OCI-LY7 (cell line): ENCODE data around the gene VCP. TPM values are rescaled to one million over a fixed set of nuclear protein-coding genes. Genes with fewer than 3 reads are reported as not detected.

Experiments
- BruUV-seq: library from RNA; stranded (reverse); fragments of 400-500 nt; replicated peaks from 2 replicates; lab custom pipeline; 2021; lab: Mats Ljungman, UMichigan
- CTCF ChIA-PET: fragments of 300-600 bp; sonication (Branson Sonifier 250); formaldehyde crosslinking; loops from one replicate; lab custom pipeline; 2022; ENCODE audit warnings: antibody characterized with exemption; ENCODE audit not compliant: unreplicated experiment; lab: Charles Lee
- POLR2A ChIA-PET: fragments of 300-600 bp; sonication (Branson Sonifier 250); formaldehyde crosslinking; loops from one replicate; lab custom pipeline; 2022; ENCODE audit warnings: antibody characterized with exemption; lab: Charles Lee
- DNase-seq: peaks from one replicate; pipeline ENCODE4 v3.0.0-alpha.2; 2015; ENCODE audit warnings: low spot score
- H2AFZ ChIP-seq: fragments of 200-600 bp; sonication (generic), shearing (Covaris generic); 2 replicates; pipeline ENCODE4 v1.6.1; 2014; ENCODE audit warnings: mild to moderate bottlenecking, antibody characterized with exemption, low read length, moderate library complexity
- H3K27ac ChIP-seq: fragments of 200-600 bp; sonication (generic); 2 replicates; pipeline ENCODE4 v1.5.1; 2014; ENCODE audit warnings: mixed run types, low read depth, mild to moderate bottlenecking, moderate library complexity, low read length, inconsistent platforms; ENCODE audit not compliant: poor library complexity, severe bottlenecking
- H3K36me3 ChIP-seq: fragments of 200-600 bp; sonication (generic); 2 replicates; pipeline ENCODE4 v1.6.1; 2014; ENCODE audit warnings: mild to moderate bottlenecking, antibody characterized with exemption, low read length, moderate library complexity, mixed read lengths; ENCODE audit not compliant: insufficient read depth
- H3K4me1 ChIP-seq: fragments of 200-600 bp; sonication (generic); 2 replicates; pipeline ENCODE4 v1.5.1; 2014; ENCODE audit warnings: mild to moderate bottlenecking, low read length; ENCODE audit not compliant: insufficient read depth, poor library complexity, severe bottlenecking
- H3K4me2 ChIP-seq: fragments of 200-600 bp; sonication (generic); 2 replicates; pipeline ENCODE4 v1.6.1; 2014; ENCODE audit warnings: mild to moderate bottlenecking, low read length
- H3K4me3 ChIP-seq: fragments of 200-600 bp; sonication (generic); 2 replicates; pipeline ENCODE4 v1.5.1; 2014; ENCODE audit warnings: mild to moderate bottlenecking, low read depth, low read length; ENCODE audit not compliant: poor library complexity, severe bottlenecking
- H3K79me2 ChIP-seq: fragments of 200-600 bp; sonication (generic); 2 replicates; pipeline ENCODE4 v1.6.1; 2016; ENCODE audit warnings: low read depth, mild to moderate bottlenecking, low read length, moderate library complexity, mixed read lengths; ENCODE audit not compliant: insufficient read depth
- H3K9me2 ChIP-seq: fragments of 200-600 bp; sonication (generic); 2 replicates; pipeline ENCODE4 v1.6.1; 2016; ENCODE audit warnings: mild to moderate bottlenecking, low read length, mixed read lengths; ENCODE audit not compliant: insufficient read depth
- H3K9me3 ChIP-seq: fragments of 200-600 bp; sonication (generic); 2 replicates; pipeline ENCODE4 v1.6.1; 2014; ENCODE audit warnings: mild to moderate bottlenecking, mixed run types, low read length, mixed read lengths
- H4K20me1 ChIP-seq: fragments of 200-600 bp; sonication (generic); 2 replicates; pipeline ENCODE4 v1.6.1; 2014; ENCODE audit warnings: mild to moderate bottlenecking, antibody characterized with exemption, low read length, moderate library complexity, mixed read lengths; ENCODE audit not compliant: insufficient read depth
- CTCF ChIP-seq: fragments of 200-600 bp; sonication (generic); conservative IDR thresholded peaks from 2 replicates; pipeline ENCODE4 v1.5.1; 2014; ENCODE audit warnings: mild to moderate bottlenecking, antibody characterized with exemption, low read length, moderate library complexity, mixed read lengths
- EZH2phosphoT487 ChIP-seq: fragments of 200-600 bp; sonication (generic); IDR thresholded peaks from 2 replicates; pipeline ENCODE4 v1.6.1; 2018; ENCODE audit warnings: low read depth, borderline replicate concordance, mild to moderate bottlenecking, mixed run types, antibody characterized with exemption, low read length, moderate library complexity, mixed read lengths
- intact Hi-C: fragments of 100-400 bp; cut with micrococcal nuclease; formaldehyde crosslinking; loops from one replicate; pipeline ENCODE4 v1.10.0; 2022; ENCODE audit not compliant: unreplicated experiment
- total RNA-seq, 2 experiments: library from RNA; depleted of rRNA in 1 of 2; stranded (reverse); fragments of >200 nt in 1 of 2; shearing (Covaris generic) in 1 of 2; gene quantifications; 2 replicates each; pipeline ENCODE4 v1.2.3, GENCODE V29; 2014 to 2022

VCP gene
- total RNA-seq, 2 experiments from 2014 or later, result 187 to 200 TPM

GRCh38 chr9:35042891-35043545, 29.4 kb downstream of the VCP start:
- H3K4me2 ChIP-seq, result no peak overlapping the region
- 0 out of 2 replicates have a peak, but pooled peaks cover 7% of the 10 kb centered on the region for H3K36me3 ChIP-seq
- intact Hi-C loops, result no loop called here
- H3K9me2 ChIP-seq, result no peaks in the 10 kb centered on the region
- H3K9me3 ChIP-seq, result no peaks in the 10 kb centered on the region
- H3K4me3 ChIP-seq, result no peak overlapping the region
- no peak overlapping the region for H2AFZ ChIP-seq
- BruUV-seq, result no TSS peak
- no peak for DNase-seq
- ChIA-PET POLR2A (no interaction called here), CTCF (interaction anchor here (1.7 kb wide), 1 partner anchor 16 kb away, joined by 4 read pairs; no protein-coding TSS in a partner anchor)
- H3K27ac ChIP-seq, result no peak overlapping the region
- no peaks in the 10 kb centered on the region for H3K4me1 ChIP-seq
- no peaks in the 10 kb centered on the region for H3K79me2 ChIP-seq
- TF ChIP-seq EZH2phosphoT487, result no peak
- no peak for TF ChIP-seq CTCF
- no peaks in the 10 kb centered on the region for H4K20me1 ChIP-seq

DNA sequence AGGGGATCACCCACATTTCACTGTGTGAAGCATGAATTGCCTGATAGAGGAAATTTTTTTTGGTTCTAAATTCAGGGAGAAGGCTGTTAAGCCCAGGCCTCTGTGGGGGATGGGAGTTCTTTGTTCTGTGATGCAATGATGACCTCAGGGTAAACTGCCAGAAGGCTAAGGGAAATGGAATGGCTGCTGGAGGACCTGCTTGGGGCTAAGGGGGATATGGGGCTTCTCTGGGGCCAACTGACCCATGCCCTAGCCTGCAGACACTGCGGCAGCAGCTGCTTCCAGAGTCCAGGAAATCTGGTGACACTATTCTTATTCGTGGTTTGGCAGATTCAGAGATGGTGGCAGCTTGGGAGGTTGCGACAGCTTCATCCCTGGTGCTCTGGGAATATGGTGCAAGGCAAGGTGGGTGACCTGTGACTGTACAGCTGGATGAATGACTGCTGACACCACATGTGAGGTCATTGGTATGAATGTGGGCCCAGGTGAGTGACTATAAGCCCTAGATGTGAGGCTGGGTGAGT, 30.3 kb downstream of the VCP start:
- no peaks in the 10 kb centered on the region for H3K79me2 ChIP-seq
- BruUV-seq, result no TSS peak
- ChIA-PET CTCF (no interaction called here), POLR2A (interaction anchor here (0.7 kb wide), 1 partner anchor 9 kb away, joined by 3 read pairs; no protein-coding TSS in a partner anchor)
- H3K4me2 ChIP-seq, result no peak overlapping the region
- no peaks in the 10 kb centered on the region for H3K4me1 ChIP-seq
- H3K9me2 ChIP-seq, result no peaks in the 10 kb centered on the region
- DNase-seq, result no peak
- H3K9me3 ChIP-seq, result no peaks in the 10 kb centered on the region
- H3K27ac ChIP-seq, result no peak overlapping the region
- no peaks in the 10 kb centered on the region for H4K20me1 ChIP-seq
- H3K4me3 ChIP-seq, result no peak overlapping the region
- 0 out of 2 replicates have a peak, but pooled peaks cover 7% of the 10 kb centered on the region for H3K36me3 ChIP-seq
- H2AFZ ChIP-seq, result no peak overlapping the region
- intact Hi-C loops, result no loop called here
- TF ChIP-seq EZH2phosphoT487, result no peak
- TF ChIP-seq CTCF, result no peak
